Glutamatergic neuron (in vitro differentiated cells): ENCODE measurements around the gene TRMT1. TPM values are rescaled to one million over a fixed set of nuclear protein-coding genes. Genes with fewer than 3 reads are reported as not detected.

Experiments
- DNase-seq: peaks from one replicate; pipeline ENCODE4 v3.0.0; 2022
- H3K27ac Mint-ChIP-seq: one replicate; pipeline ENCODE4 v1.8.0; 2020; ENCODE audit warnings: mild to moderate bottlenecking, mixed read lengths, inconsistent platforms; ENCODE audit not compliant: unreplicated experiment
- H3K27me3 Mint-ChIP-seq: one replicate; pipeline ENCODE4 v1.8.0; 2020; ENCODE audit warnings: mild to moderate bottlenecking, moderate library complexity, mixed read lengths, inconsistent platforms; ENCODE audit not compliant: unreplicated experiment
- H3K36me3 Mint-ChIP-seq: one replicate; pipeline ENCODE4 v1.8.0; 2020; ENCODE audit warnings: mild to moderate bottlenecking, mixed read lengths, inconsistent platforms; ENCODE audit not compliant: unreplicated experiment
- H3K4me1 Mint-ChIP-seq: one replicate; pipeline ENCODE4 v1.8.0; 2020; ENCODE audit warnings: mild to moderate bottlenecking, low read depth, mixed read lengths, inconsistent platforms; ENCODE audit not compliant: unreplicated experiment
- H3K4me3 Mint-ChIP-seq: one replicate; pipeline ENCODE4 v1.8.0; 2020; ENCODE audit warnings: mild to moderate bottlenecking, mixed read lengths, inconsistent platforms; ENCODE audit not compliant: unreplicated experiment
- H3K9me3 Mint-ChIP-seq: one replicate; pipeline ENCODE4 v1.8.0; 2020; ENCODE audit warnings: mild to moderate bottlenecking, moderate library complexity, mixed read lengths, inconsistent platforms; ENCODE audit not compliant: unreplicated experiment
- total RNA-seq: library from RNA; stranded (reverse); fragmentation: NEBNext Ultra II Directional; extraction: Animal tissue kit (Norgen Biotek cat#: 25700); gene quantifications from one replicate; pipeline ENCODE4 v1.2.1, GENCODE V29; 2021; ENCODE audit not compliant: unreplicated experiment
- TF ChIP-seq, protein P1 (sequence below): fragments of 200-600 bp; sonication (generic); IDR thresholded peaks from one replicate; pipeline ENCODE4 v1.5.0; 2021; ENCODE audit not compliant: partially characterized antibody, unreplicated experiment

The TRMT1 gene
- total RNA-seq, 1 donor from 2014 or later: 29.2 TPM

DNA sequence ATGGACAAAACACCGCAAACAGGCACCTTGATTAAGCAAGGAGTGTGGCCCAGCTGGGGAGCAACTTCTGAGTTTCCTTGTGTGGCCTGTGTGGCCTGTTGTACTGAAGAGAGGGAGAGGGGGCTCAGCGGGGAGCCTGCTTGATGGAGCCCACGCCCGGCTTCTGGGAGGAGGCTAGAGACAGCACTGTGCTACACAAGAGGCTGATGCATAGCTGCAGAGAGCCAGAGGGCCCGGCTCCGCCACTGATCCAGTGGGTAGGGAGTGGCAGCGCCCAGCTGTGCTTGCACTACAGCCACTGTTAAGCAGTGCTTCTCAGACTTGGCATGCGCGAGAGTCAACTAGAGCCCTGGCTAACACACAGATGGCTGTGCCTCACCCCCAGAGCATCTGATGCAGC lies 32.9 kb downstream of the TRMT1 start:
- Mint-ChIP-seq H3K27ac (peak overlapping the region; percentile 95), H3K4me3 (no peak overlapping the region), H3K4me1 (peaks cover 33% of the 10 kb centered on the region), H3K9me3 (peaks cover 11% of the 10 kb centered on the region), H3K36me3 (no peaks in the 10 kb centered on the region), H3K27me3 (peaks cover 18% of the 10 kb centered on the region)
- TF ChIP-seq, protein P1, sequence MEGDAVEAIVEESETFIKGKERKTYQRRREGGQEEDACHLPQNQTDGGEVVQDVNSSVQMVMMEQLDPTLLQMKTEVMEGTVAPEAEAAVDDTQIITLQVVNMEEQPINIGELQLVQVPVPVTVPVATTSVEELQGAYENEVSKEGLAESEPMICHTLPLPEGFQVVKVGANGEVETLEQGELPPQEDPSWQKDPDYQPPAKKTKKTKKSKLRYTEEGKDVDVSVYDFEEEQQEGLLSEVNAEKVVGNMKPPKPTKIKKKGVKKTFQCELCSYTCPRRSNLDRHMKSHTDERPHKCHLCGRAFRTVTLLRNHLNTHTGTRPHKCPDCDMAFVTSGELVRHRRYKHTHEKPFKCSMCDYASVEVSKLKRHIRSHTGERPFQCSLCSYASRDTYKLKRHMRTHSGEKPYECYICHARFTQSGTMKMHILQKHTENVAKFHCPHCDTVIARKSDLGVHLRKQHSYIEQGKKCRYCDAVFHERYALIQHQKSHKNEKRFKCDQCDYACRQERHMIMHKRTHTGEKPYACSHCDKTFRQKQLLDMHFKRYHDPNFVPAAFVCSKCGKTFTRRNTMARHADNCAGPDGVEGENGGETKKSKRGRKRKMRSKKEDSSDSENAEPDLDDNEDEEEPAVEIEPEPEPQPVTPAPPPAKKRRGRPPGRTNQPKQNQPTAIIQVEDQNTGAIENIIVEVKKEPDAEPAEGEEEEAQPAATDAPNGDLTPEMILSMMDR: no peak
- DNase-seq: no peak

DNA sequence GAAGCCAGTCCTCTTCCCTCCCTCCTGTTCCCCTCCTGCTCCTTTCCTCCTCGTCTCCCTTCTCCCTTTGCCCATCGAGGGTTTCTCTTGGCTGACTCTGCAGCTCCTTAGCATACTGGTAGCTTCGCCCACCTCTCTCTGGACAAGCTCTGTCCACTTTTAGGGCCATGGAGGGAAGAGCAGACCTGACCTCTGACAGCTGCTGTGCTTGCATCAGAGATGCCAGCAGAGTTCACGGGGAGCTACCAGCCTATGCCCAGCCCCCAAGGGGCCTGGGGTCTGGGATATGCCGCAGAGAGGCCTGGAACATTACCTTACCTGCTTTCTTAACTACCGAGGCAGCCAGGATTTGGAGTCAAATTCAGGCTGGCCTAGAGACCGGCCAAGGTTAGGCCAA lies 33.5 kb downstream of the TRMT1 start:
- Mint-ChIP-seq H3K27me3 (peaks cover 17% of the 10 kb centered on the region), H3K4me1 (peaks cover 35% of the 10 kb centered on the region), H3K36me3 (no peaks in the 10 kb centered on the region), H3K27ac (peak overlapping the region; percentile 95), H3K4me3 (peak overlapping the region; percentile 71), H3K9me3 (peaks cover 11% of the 10 kb centered on the region)
- DNase-seq: no peak
- TF ChIP-seq, protein P1: no peak

DNA sequence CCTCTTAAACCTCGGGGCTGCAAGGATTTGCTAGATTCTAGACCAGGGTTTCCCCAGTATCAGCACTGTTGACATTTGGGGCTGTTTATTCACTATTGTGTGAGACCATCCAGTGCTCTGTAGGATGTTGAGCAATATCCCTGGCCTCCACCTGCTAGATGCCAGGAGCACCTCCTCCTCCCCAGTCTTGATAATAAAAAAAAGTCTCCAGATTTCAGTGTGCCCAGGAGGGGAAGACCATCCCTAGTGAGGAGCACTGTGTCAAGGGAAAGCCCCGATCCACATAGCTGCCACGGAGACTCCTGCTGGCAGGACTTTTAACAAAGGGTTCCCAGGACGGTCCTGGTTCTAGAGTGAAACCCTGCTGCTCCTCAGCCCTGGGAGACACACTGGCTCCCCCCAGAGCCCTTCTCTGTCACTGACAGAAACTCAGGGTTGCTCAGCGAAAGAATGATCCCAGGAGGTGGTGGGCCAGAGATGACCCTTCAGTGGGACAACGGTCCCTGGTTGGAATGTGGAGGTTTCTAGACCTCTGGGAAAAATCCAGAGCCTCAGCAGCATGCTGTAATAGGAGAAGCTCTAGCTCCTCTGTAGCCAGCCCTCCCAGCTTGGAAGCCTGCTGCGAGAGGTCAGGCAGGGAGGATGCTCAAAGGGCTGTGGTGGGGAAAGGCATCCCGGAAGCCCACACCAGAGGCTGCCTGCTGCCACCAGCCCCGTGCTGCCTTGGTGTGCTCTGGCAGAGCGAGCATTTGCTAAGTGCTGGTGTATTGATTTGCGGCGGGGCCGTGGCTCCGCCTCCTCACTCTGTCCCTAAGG lies 34.1 kb downstream of the TRMT1 start:
- peak; percentile 91 for DNase-seq
- no peaks in the 10 kb centered on the region for H3K36me3 Mint-ChIP-seq
- H3K27me3 Mint-ChIP-seq: peaks cover 20% of the 10 kb centered on the region
- H3K27ac Mint-ChIP-seq: peak overlapping the region; percentile 95
- H3K4me3 Mint-ChIP-seq: peak overlapping the region; percentile 71
- H3K4me1 Mint-ChIP-seq: peaks cover 39% of the 10 kb centered on the region
- H3K9me3 Mint-ChIP-seq: peaks cover 13% of the 10 kb centered on the region
- TF ChIP-seq, protein P1: no peak

DNA sequence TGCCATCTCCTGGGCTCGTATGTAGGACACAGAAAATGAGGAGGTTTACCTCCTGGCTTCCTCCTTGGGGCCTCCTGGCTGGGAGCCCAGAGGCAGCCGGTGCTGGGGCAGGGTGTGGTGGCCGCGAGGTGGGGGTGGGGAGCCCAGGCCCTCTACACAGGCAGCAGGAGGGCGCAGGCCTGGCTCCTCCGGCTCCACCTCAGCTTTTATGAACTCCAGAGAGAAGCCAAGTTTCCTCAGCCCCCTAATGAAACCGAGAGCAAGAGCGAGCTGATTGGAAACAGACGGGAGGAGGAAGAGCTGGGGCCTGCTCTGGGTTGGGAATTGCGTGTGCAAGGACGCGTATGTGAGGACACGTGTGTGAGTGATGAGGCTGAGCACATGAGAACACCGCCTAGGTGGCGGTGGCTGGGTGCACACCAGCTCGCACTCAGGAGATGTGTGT lies 37.0 kb downstream of the TRMT1 start:
- TF ChIP-seq, protein P1: no peak
- Mint-ChIP-seq H3K27ac (peak overlapping the region; percentile 95), H3K9me3 (peaks cover 14% of the 10 kb centered on the region), H3K4me1 (peaks cover 44% of the 10 kb centered on the region), H3K4me3 (peak overlapping the region; percentile 63), H3K27me3 (peaks cover 23% of the 10 kb centered on the region), H3K36me3 (no peaks in the 10 kb centered on the region)
- DNase-seq: peak; percentile 50

DNA sequence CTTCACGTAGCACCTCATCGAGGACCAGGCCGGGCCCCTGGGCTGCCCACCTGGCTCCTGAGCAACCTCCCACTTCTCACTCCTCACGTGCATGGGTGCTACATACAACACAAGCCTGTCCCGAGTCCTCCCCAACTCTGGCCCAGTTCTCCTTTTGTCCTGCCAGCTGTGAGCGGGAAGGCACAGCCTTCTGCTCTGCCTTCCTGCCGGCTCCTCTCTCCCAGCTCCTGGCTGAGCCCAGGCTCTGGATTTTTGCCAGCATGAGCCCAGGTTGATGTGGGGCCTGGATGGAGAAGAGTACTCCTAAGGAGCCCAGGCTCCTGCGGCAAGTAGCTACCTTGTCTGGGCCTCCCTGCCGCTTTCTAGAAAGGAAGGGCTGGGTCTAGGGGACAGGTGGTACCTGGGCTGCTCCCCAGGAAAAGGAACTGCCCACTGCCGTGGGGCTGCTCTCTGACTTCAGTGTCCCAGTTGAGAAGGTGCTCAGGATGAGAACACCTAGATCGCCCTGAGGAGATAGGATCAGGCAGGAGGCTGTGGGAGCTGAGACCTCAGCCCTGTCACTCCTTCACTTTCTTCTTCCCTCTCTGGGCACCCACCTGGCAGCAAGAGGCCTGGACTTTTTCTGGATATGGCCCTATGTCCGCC lies 37.5 kb downstream of the TRMT1 start:
- TF ChIP-seq, protein P1: no peak
- H3K27ac Mint-ChIP-seq: peak overlapping the region; percentile 95
- DNase-seq: no peak
- H3K4me3 Mint-ChIP-seq: no peak overlapping the region
- H3K4me1 Mint-ChIP-seq: peaks cover 44% of the 10 kb centered on the region
- H3K27me3 Mint-ChIP-seq: peaks cover 20% of the 10 kb centered on the region
- no peaks in the 10 kb centered on the region for H3K36me3 Mint-ChIP-seq
- peaks cover 15% of the 10 kb centered on the region for H3K9me3 Mint-ChIP-seq
